ENCODE data around the gene DCAF6. TPM values are rescaled to one million over a fixed set of nuclear protein-coding genes. Genes with fewer than 3 reads are reported as not detected.

Gene DCAF6
- total RNA-seq, 4 donors from 2014 or later = 99.6 to 137 (median 115) TPM

- H3K9me3 ChIP-seq = no peaks in the 10 kb centered on the region
- peak overlapping the region; percentile 63 to 100 for H3K4me3 ChIP-seq
- H3K4me1 ChIP-seq = peaks cover 0 to 66% (median 7%) of the 10 kb centered on the region in 3 donors
- H3K27me3 ChIP-seq = no peaks in the 10 kb centered on the region
- no peaks in the 10 kb centered on the region for H3K36me3 ChIP-seq
- WGBS, 2 donors (ENCODE audit: low coverage in 1 of 2) = 5 to 17% methylated on average over 3 to 4 of the region's 4 CpGs
- no peak for TF ChIP-seq POLR2A (IDR thresholded peaks at IDR 0.05)
- TF ChIP-seq CTCF (IDR thresholded peaks at IDR 0.05) = no peak
- TF ChIP-seq EP300 (IDR thresholded peaks at IDR 0.05) = no peak
- TF ChIP-seq POLR2AphosphoS5 (IDR thresholded peaks at IDR 0.05) = no peak
- H3K27ac ChIP-seq = peak overlapping the region; percentile 87 to 99 (median 98)
- no peak for ATAC-seq
These were observed 1.9 kb upstream of the DCAF6 start for GRCh38 chr1:167934426-167935215.

GRCh38 chr1:167935216-167936067 lies 1.0 kb upstream of the DCAF6 start:
- WGBS, 2 donors (ENCODE audit: low coverage in 1 of 2) = 0% methylated on average over 10 to 11 of the region's 45 CpGs
- Histone ChIP-seq H3K27ac (peak overlapping the region; percentile 87 to 99 (median 98)), H3K4me3 (peak overlapping the region; percentile 63 to 100), H3K36me3 (no peaks in the 10 kb centered on the region), H3K9me3 (no peaks in the 10 kb centered on the region), H3K4me1 (peaks cover 0 to 67% (median 7%) of the 10 kb centered on the region in 3 donors), H3K27me3 (no peaks in the 10 kb centered on the region)
- no peak for ATAC-seq
- no peak for TF ChIP-seq CTCF (IDR thresholded peaks at IDR 0.05)
- no peak for TF ChIP-seq EP300 (IDR thresholded peaks at IDR 0.05)
- TF ChIP-seq POLR2A (IDR thresholded peaks at IDR 0.05) = peak; percentile 75 to 83
- TF ChIP-seq POLR2AphosphoS5 (IDR thresholded peaks at IDR 0.05) = peak; percentile 82

DNA sequence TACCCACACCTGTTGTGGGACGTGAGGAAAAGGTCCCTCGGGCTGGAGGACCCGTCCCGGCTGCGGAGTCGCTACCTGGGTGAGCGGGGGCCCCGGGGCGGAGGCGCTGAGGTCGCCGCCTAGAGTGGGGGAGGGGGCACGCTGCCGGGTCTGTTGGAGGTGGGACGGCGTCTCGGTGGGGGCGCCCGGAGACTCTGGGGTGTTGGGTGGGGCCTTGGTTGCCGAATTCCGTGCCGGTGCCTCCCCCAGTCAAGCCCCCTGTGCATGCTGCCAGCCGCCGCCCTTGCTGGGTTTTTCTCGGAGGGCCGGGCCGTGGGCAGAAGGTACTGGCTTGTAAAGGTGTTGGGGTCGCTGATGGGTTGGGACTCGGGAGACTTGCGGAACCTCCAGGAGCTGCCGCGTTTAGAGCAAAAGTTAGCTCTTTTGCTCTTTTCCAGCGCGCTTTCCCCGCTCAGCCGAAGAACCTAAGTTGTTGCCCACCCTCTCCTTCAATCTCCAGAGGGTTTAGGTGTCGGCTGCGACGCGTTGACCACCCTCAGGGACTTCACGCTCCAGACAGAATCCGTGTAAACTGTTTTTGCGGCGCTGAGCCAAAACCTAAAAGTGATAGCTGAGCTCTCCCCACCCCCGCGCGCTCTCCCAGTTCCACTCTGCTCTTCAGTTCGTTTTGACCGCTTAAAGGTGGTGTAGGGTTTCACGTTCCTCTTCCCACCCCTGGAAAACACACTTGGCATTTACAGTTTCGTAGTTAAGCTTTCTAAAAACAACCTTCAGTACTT lies 636 bp downstream of the DCAF6 start, which contains the start of gene MPC2:
TSS of gene MPC2 (minus strand) at position 143 of the 779 bp plus-strand sequence. CDS start 1,231 bp downstream, outside the sequence.
- Histone ChIP-seq H3K9me3 (no peaks in the 10 kb centered on the region), H3K36me3 (no peaks in the 10 kb centered on the region), H3K4me3 (peak within 1 kb of the TSS; percentile 95 to 100), H3K27me3 (no peaks in the 10 kb centered on the region), H3K4me1 (peaks cover 0 to 69% (median 7%) of the 10 kb centered on the region in 3 donors), H3K27ac (peak within 1 kb of the TSS; percentile 89 to 99 (median 98))
- peak; percentile 1 for ATAC-seq
- 0 to 1% methylated on average over 9 to 14 of the region's 51 CpGs for WGBS, 2 donors (ENCODE audit: low coverage in 1 of 2)
- TF ChIP-seq POLR2AphosphoS5 (IDR thresholded peaks at IDR 0.05) (peak; percentile 40), CTCF (IDR thresholded peaks at IDR 0.05) (no peak)

- H3K4me3 ChIP-seq = peak overlapping the region; percentile 95 to 100
- ATAC-seq = no peak
- H3K27me3 ChIP-seq = no peaks in the 10 kb centered on the region
- H3K27ac ChIP-seq = peak overlapping the region; percentile 89 to 99 (median 98)
- peaks cover 0 to 65% (median 7%) of the 10 kb centered on the region in 3 donors for H3K4me1 ChIP-seq
- 0% methylated on average over 1 to 5 of the region's 5 CpGs for WGBS, 2 donors (ENCODE audit: low coverage in 1 of 2)
- TF ChIP-seq POLR2AphosphoS5 (IDR thresholded peaks at IDR 0.05) (no peak), POLR2A (IDR thresholded peaks at IDR 0.05) (no peak), EP300 (IDR thresholded peaks at IDR 0.05) (no peak), CTCF (IDR thresholded peaks at IDR 0.05) (no peak)
- no peaks in the 10 kb centered on the region for H3K9me3 ChIP-seq
- no peaks in the 10 kb centered on the region for H3K36me3 ChIP-seq
These were observed 1.2 kb downstream of the DCAF6 start for GRCh38 chr1:167937709-167938010.

Data from gastroesophageal sphincter (tissue), 4 donors.